HG03135 (cell line): ENCODE measurements around the gene KLHL26.
"Not testable (repeated sequence)": the region's sequence is repeated elsewhere in the genome, so short reads cannot be mapped to it uniquely, and the experiment has no call there.

Experiments used
- ATAC-seq: cut with Tn5 transposase; IDR thresholded peaks from one replicate; pipeline ENCODE4 v1.9.1; 2021; ENCODE audit warnings: mild to moderate bottlenecking, moderate library complexity; ENCODE audit not compliant: unreplicated experiment

Gene KLHL26

GRCh38 chr19:18680148-18680547 lies 43.3 kb downstream of the KLHL26 start:
- ATAC-seq, result not testable (repeated sequence)

- ATAC-seq, result no peak
Observed at GRCh38 chr19:18682807-18683108, 45.9 kb downstream of the KLHL26 start.

- peak; percentile 70 for ATAC-seq
Observed at GRCh38 chr19:18683109-18683957, 46.5 kb downstream of the KLHL26 start, which contains the start of gene CRTC1. Gene CRTC1, plus strand, starts transcription at chr19:18683680. Its CDS starts 23 bp downstream, at chr19:18683703.

- no peak for ATAC-seq
Observed at GRCh38 chr19:18683958-18684641, 47.3 kb downstream of the KLHL26 start.

- no peak for ATAC-seq
Observed at GRCh38 chr19:18684642-18684993, 47.8 kb downstream of the KLHL26 start.

- ATAC-seq, result no peak
Observed at GRCh38 chr19:18685597-18686190, 48.9 kb downstream of the KLHL26 start.

GRCh38 chr19:18687740-18688465 lies 51.1 kb downstream of the KLHL26 start:
- no peak for ATAC-seq

GRCh38 chr19:18696023-18696422 lies 59.2 kb downstream of the KLHL26 start:
- no peak for ATAC-seq

- ATAC-seq, result no peak
Observed at GRCh38 chr19:18697680-18698079, 60.9 kb downstream of the KLHL26 start.

- no peak for ATAC-seq
Observed at GRCh38 chr19:18698321-18699167, 61.7 kb downstream of the KLHL26 start.

- no peak for ATAC-seq
Observed at GRCh38 chr19:18699403-18700054, 62.7 kb downstream of the KLHL26 start.

GRCh38 chr19:18700501-18701249 lies 63.8 kb downstream of the KLHL26 start:
- ATAC-seq, result peak; percentile 73

GRCh38 chr19:18701250-18701608 lies 64.4 kb downstream of the KLHL26 start:
- ATAC-seq, result peak; percentile 34

GRCh38 chr19:18704054-18704453 lies 67.2 kb downstream of the KLHL26 start:
- no peak for ATAC-seq

- ATAC-seq, result no peak
Observed at GRCh38 chr19:18704971-18705370, 68.1 kb downstream of the KLHL26 start.

GRCh38 chr19:18708452-18709231 lies 71.8 kb downstream of the KLHL26 start:
- ATAC-seq, result no peak

- ATAC-seq, result no peak
Observed at GRCh38 chr19:18709546-18709945, 72.7 kb downstream of the KLHL26 start.

- ATAC-seq, result no peak
Observed at GRCh38 chr19:18710186-18710585, 73.4 kb downstream of the KLHL26 start.
